Measurements from ENCODE around the gene PPY.
"Not testable (repeated sequence)": the region's sequence is repeated elsewhere in the genome, so short reads cannot be mapped to it uniquely, and the experiment has no call there.

The PPY gene

DNA sequence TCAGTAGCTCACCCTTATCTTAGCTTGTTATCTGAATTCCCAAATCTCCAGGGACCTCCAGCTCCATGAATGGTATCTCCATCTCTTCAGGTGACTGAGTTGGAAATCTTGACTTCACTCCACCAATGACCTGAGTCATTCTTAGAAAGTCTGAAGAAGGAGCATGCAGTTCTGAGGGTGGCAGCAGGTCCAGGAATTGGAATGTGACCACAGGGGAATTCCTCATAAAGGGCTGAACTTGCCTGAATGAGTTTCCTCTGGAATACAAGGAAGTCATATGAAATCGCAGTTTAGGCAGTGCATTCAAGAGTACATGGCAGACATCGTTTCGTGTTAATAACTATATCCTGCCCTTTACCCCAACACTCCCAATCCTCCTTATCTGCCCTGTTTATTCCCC is 24.0 kb upstream of the PPY start:
- DNase-seq (ENCODE audit: low read depth in 2 of 2, low spot score in 1 of 2) = no peak

GRCh38 chr17:43962479-43962878 is 20.2 kb upstream of the PPY start:
- DNase-seq (ENCODE audit: low read depth in 2 of 2, low spot score in 1 of 2) = no peak

DNA sequence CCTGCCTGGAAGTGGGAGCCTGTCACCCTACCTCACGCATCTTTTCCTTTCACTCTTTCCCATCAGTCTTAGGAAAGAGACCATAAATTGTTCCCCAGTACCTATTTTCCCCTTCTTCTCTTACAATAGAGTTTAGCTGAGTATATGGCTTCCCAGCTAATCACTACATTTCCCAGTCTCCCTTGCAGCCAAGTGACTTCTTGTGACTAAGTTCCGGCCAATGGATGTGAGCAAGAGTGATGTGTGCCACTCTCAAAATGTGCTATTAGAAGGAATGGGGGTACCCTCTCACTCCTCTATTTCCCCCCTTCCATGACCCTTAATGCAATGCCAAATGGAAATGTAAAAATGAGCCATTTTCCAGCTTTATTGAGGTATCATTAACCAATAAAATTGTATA is 19.7 kb upstream of the PPY start:
- DNase-seq (ENCODE audit: low read depth in 2 of 2, low spot score in 1 of 2) = no peak

DNA sequence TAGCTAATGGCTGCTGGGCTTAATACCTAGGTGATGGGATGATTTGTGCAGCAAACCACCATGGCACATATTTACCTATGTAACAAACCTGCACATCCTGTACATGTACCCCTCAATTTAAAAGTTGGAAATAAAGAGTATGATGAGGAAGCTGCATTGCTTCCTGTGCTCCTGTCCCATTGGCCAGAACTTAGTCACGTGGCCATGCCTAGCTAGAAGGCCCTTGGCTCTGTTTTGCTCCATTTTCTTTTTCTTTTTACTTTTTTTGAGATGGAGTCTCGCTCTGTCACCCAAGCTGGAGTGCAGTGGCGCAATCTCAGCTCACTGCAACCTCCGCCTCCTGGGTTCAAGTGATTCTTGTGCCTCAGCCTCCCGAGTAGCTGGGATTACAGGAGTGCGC is 19.0 kb upstream of the PPY start:
- not testable (repeated sequence) for DNase-seq (ENCODE audit: low read depth in 2 of 2, low spot score in 1 of 2)

GRCh38 chr17:43958748-43959352 is 16.6 kb upstream of the PPY start:
- no peak for DNase-seq (ENCODE audit: low read depth in 2 of 2, low spot score in 1 of 2)

- DNase-seq (ENCODE audit: low read depth in 2 of 2, low spot score in 1 of 2) = no peak
Measured at GRCh38 chr17:43956222-43956621, 13.9 kb upstream of the PPY start.

GRCh38 chr17:43953746-43954145 is 11.5 kb upstream of the PPY start, which contains the start of gene PYY:
Gene PYY, minus strand, starts transcription at chr17:43953940. Its CDS starts 457 bp downstream, at chr17:43953483.
- DNase-seq (ENCODE audit: low read depth in 2 of 2, low spot score in 1 of 2) = no peak

- no peak for DNase-seq (ENCODE audit: low read depth in 2 of 2, low spot score in 1 of 2)
Measured at GRCh38 chr17:43952724-43953666, 10.7 kb upstream of the PPY start.

- no peak for DNase-seq (ENCODE audit: low read depth in 2 of 2, low spot score in 1 of 2)
Measured at GRCh38 chr17:43952351-43952723, 10.1 kb upstream of the PPY start.

DNA sequence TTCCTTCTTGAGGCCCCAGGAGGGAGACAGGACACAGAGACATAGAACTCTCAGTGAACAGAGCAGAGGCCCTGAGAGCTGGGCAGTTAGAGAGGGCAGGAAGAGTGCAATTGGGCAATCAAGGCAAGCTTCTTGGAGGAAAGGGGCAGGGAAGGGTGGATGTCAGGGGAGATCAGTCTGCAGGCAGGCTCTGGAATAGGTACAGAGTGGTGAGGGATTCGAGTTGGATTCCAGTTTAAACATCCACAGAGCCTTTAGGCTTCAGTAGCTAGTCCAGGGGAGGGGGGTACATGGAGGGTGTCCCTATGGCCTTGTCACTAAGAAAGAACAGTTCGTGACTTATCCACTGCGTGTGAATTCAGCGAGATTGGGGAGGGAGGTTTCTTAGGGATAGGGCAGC is 9.5 kb upstream of the PPY start:
- no peak for DNase-seq (ENCODE audit: low read depth in 2 of 2, low spot score in 1 of 2)

DNA sequence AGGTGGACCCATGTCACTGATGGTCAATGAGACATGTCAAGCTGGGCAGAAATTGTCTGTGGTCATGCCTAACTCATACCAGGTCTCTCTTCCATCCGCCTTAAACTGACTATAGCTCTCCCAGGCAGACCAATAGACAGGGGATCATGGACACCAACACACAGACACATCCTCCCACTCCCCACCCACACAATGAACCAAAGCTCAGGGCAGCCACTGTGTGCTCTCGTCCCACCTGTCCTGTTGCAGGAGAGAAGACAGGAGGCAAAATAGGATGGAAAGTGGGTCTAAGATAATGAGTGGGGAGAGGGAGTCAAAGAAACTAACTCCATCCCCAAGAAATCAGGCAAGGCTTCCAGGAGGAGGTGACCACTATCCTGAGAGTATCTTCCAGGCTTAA is 8.3 kb upstream of the PPY start:
- no peak for DNase-seq (ENCODE audit: low read depth in 2 of 2, low spot score in 1 of 2)

DNA sequence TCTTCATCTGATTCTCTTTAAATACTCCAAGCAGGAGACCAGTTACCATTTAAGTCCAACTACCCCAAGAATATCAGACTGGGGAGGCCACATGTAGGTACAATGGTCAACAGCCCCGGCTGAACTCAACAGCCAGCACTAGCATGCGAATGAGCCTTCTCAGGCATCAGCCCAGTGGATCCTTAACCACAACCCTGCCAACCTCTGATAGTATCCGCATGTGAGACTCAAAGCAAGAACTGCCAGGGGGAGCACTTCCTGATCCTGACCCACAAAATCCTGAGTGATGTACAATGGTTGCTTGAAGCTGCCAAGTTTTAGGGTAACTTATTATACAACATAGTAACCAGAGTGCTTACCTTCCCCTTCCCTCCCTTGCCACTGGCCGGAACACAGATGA is 7.5 kb upstream of the PPY start:
- no peak for DNase-seq (ENCODE audit: low read depth in 2 of 2, low spot score in 1 of 2)

- no peak for DNase-seq (ENCODE audit: low read depth in 2 of 2, low spot score in 1 of 2)
Measured at GRCh38 chr17:43946781-43947180, 4.5 kb upstream of the PPY start.

- no peak for DNase-seq (ENCODE audit: low read depth in 2 of 2, low spot score in 1 of 2)
Measured at GRCh38 chr17:43945074-43945829, 3.0 kb upstream of the PPY start.

GRCh38 chr17:43940630-43941029 is 1.6 kb downstream of the PPY start:
- DNase-seq (ENCODE audit: low read depth in 2 of 2, low spot score in 1 of 2) = no peak

GRCh38 chr17:43939886-43940285 is 2.4 kb downstream of the PPY start:
- DNase-seq (ENCODE audit: low read depth in 2 of 2, low spot score in 1 of 2) = no peak

DNA sequence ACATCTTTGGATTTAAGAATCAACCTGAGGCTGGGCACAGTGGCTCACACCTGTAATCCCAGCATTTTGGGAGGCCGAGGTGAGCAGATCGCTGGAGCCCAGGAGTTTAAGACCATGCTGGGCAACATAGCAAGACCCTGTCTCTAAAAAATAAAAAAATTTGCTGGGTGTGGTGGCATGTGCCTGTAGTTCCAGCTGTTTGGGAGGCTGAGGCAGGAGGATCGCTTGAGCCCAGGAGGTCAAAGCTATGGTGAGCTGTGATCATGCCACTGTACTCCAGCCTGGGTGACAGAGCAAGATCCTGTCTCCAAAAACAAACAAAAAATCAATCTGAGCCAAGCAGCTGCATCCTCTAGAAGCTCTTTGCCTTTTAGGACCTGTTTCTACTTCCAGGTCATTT is 2.8 kb downstream of the PPY start:
- not testable (repeated sequence) for DNase-seq (ENCODE audit: low read depth in 2 of 2, low spot score in 1 of 2)

DNA sequence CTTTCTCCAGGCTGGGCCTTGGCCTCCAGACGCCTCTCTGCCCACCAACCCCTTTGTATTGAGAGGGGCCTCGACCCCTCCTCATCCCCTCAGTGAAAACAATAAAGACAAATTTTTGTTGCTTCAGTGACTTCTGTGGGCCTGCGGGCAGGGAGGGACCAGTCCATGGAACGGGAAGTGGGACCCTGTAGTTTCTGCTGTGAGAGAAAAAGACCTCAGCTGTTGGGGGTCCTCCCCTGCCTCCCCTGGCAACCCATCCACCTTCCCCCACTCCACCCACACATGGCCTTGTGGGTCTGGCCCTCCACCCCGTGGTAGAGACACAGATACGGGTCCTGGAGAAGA is 3.5 kb downstream of the PPY start:
- no peak for DNase-seq (ENCODE audit: low read depth in 2 of 2, low spot score in 1 of 2)

GRCh38 chr17:43936434-43936833 is 5.8 kb downstream of the PPY start:
- DNase-seq (ENCODE audit: low read depth in 2 of 2, low spot score in 1 of 2) = no peak

DNA sequence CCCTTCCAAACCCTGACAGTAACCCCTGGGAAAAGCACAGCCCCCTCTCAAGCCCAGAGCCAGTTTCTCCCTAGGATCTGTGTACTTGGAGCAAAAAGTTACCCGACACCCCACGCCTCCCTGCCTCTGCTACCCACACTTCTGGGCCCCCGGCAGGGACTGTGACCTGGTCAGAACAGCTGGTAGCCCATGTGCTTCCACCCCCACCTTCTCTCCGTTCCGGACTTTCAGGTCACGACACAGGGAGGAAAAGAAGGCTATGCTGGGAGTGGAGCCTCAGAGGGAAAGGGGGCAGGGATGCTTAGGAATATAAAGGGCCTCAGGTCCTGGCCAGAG is 6.4 kb downstream of the PPY start:
- DNase-seq (ENCODE audit: low read depth in 2 of 2, low spot score in 1 of 2) = no peak

- DNase-seq (ENCODE audit: low read depth in 2 of 2, low spot score in 1 of 2) = no peak
Measured at GRCh38 chr17:43935204-43935925, 6.9 kb downstream of the PPY start.

GRCh38 chr17:43932923-43933322 is 9.4 kb downstream of the PPY start:
- DNase-seq (ENCODE audit: low read depth in 2 of 2, low spot score in 1 of 2) = no peak
